Right atrium auricular region (tissue), 2 donors: Measurements from ENCODE around the gene CFAP69. TPM values are rescaled to one million over a fixed set of nuclear protein-coding genes. Genes with fewer than 3 reads are reported as not detected.

Experiments
- DNase-seq: peaks from one replicate; pipeline ENCODE4 v3.0.0-alpha.2; 2019; ENCODE audit warnings: low spot score
- H3K27ac ChIP-seq, 2 donors: fragments of 200-600 bp; sonication (generic); 1 replicate in 1 of 2; 2 replicates in 1 of 2; pipeline ENCODE4 v1.5.1; 2016 to 2019
- H3K27me3 ChIP-seq, 2 donors: fragments of 200-600 bp; sonication (generic); one replicate each; pipeline versions ENCODE4 v1.5.1 to v1.6.0; 2017 to 2019
- H3K36me3 ChIP-seq: fragments of 200-600 bp; sonication (generic); one replicate; pipeline ENCODE4 v1.5.1; 2016
- H3K4me1 ChIP-seq, 2 donors: fragments of 200-600 bp; sonication (generic); one replicate each; pipeline versions ENCODE4 v1.5.1 to v1.6.0; 2017 to 2019
- H3K4me3 ChIP-seq, 2 donors: fragments of 200-600 bp; sonication (generic); 1 replicate in 1 of 2; 2 replicates in 1 of 2; pipeline ENCODE4 v1.5.1; 2017 to 2019; ENCODE audit warnings: mild to moderate bottlenecking in 1 of 2, moderate library complexity in 1 of 2
- H3K9me3 ChIP-seq, 2 donors: fragments of 200-600 bp; sonication (generic); one replicate each; pipeline ENCODE4 v1.5.1; 2019
- CTCF ChIP-seq, 2 donors: fragments of 200-600 bp; sonication (generic); IDR thresholded peaks; one replicate each; pipeline ENCODE4 v1.5.1; 2019; ENCODE audit warnings: antibody characterized with exemption in 2 of 2
- total RNA-seq, 2 donors: library from RNA; depleted of rRNA; stranded (reverse); fragments of >200 nt; gene quantifications; one replicate each; pipeline ENCODE4 v1.1.0, GENCODE V29; 2016

The CFAP69 gene
- total RNA-seq, 2 donors from 2014 or later: 1.2 to 3.7 TPM

GRCh38 chr7:90225181-90225580, 19.8 kb upstream of the CFAP69 start:
- DNase-seq: no peak
- Histone ChIP-seq H3K9me3 (no peaks in the 10 kb centered on the region), H3K27ac (no peak overlapping the region), H3K27me3 (no peaks in the 10 kb centered on the region), H3K4me3 (no peak overlapping the region), H3K4me1 (peaks cover 0 to 6% of the 10 kb centered on the region in 2 donors), H3K36me3 (peaks cover 15% of the 10 kb centered on the region)
- TF ChIP-seq CTCF (IDR thresholded peaks at IDR 0.05): no peak

- Histone ChIP-seq H3K27me3 (no peaks in the 10 kb centered on the region), H3K4me1 (peaks cover 0 to 6% of the 10 kb centered on the region in 2 donors), H3K9me3 (no peaks in the 10 kb centered on the region), H3K36me3 (peaks cover 15% of the 10 kb centered on the region), H3K4me3 (no peak overlapping the region), H3K27ac (no peak overlapping the region)
- no peak for DNase-seq
- no peak for TF ChIP-seq CTCF (IDR thresholded peaks at IDR 0.05)
Observed at GRCh38 chr7:90225601-90226000, 19.4 kb upstream of the CFAP69 start.

- DNase-seq: no peak
- no peak overlapping the region for H3K27ac ChIP-seq
- H3K4me1 ChIP-seq: peaks cover 0 to 2% of the 10 kb centered on the region in 2 donors
- H3K9me3 ChIP-seq: no peaks in the 10 kb centered on the region
- no peaks in the 10 kb centered on the region for H3K27me3 ChIP-seq
- no peak for TF ChIP-seq CTCF (IDR thresholded peaks at IDR 0.05)
- H3K4me3 ChIP-seq: no peak overlapping the region
- H3K36me3 ChIP-seq: peaks cover 15% of the 10 kb centered on the region
Observed at GRCh38 chr7:90227259-90227658, 17.7 kb upstream of the CFAP69 start.

- no peaks in the 10 kb centered on the region for H3K27me3 ChIP-seq
- DNase-seq: no peak
- H3K27ac ChIP-seq: no peak overlapping the region
- peaks cover 15% of the 10 kb centered on the region for H3K36me3 ChIP-seq
- H3K4me3 ChIP-seq: no peak overlapping the region
- H3K4me1 ChIP-seq: no peaks in the 10 kb centered on the region
- no peak for TF ChIP-seq CTCF (IDR thresholded peaks at IDR 0.05)
- no peaks in the 10 kb centered on the region for H3K9me3 ChIP-seq
Observed at GRCh38 chr7:90229682-90230081, 15.3 kb upstream of the CFAP69 start.

- H3K9me3 ChIP-seq: no peaks in the 10 kb centered on the region
- H3K27me3 ChIP-seq: no peaks in the 10 kb centered on the region
- TF ChIP-seq CTCF (IDR thresholded peaks at IDR 0.05): no peak
- DNase-seq: no peak
- H3K4me3 ChIP-seq: no peak overlapping the region
- peaks cover 15% of the 10 kb centered on the region for H3K36me3 ChIP-seq
- no peak overlapping the region for H3K27ac ChIP-seq
- no peaks in the 10 kb centered on the region for H3K4me1 ChIP-seq
Observed at GRCh38 chr7:90230834-90231233, 14.1 kb upstream of the CFAP69 start.

- no peaks in the 10 kb centered on the region for H3K9me3 ChIP-seq
- peaks cover 15% of the 10 kb centered on the region for H3K36me3 ChIP-seq
- no peaks in the 10 kb centered on the region for H3K27me3 ChIP-seq
- no peak for DNase-seq
- no peak for TF ChIP-seq CTCF (IDR thresholded peaks at IDR 0.05)
- no peaks in the 10 kb centered on the region for H3K4me1 ChIP-seq
- H3K4me3 ChIP-seq: no peak overlapping the region
- no peak overlapping the region for H3K27ac ChIP-seq
Observed at GRCh38 chr7:90231304-90231703, 13.7 kb upstream of the CFAP69 start.
